ENCODE measurements around the gene TFR2. TPM values are rescaled to one million over a fixed set of nuclear protein-coding genes. Genes with fewer than 3 reads are reported as not detected.
A peak's percentile ranks its signal among the peaks of the same experiment; 100 is the strongest.

Gene TFR2
- total RNA-seq, 1 donor: under 0.01 TPM

DNA sequence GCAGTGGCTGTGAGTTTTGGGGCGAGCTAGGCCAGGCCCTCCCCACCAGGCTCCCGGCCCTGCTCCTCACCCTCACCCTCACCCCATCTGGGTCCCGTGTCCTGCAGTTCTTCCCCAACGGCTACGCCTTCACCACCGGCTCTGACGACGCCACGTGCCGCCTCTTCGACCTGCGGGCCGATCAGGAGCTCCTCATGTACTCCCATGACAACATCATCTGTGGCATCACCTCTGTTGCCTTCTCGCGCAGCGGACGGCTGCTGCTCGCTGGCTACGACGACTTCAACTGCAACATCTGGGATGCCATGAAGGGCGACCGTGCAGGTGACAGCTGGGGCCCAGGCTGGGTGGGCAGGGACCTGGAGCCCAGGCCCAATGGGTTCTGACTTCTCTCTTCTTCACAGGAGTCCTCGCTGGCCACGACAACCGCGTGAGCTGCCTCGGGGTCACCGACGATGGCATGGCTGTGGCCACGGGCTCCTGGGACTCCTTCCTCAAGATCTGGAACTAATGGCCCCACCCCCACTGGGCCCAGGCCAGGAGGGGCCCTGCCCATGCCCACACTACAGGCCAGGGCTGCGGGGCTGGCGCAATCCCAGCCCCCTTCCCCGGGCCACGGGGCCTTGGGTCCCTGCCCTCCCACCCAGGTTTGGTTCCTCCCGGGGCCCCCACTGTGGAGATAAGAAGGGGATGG lies 37.1 kb upstream of the TFR2 start:
- TF ChIP-seq, protein P1, sequence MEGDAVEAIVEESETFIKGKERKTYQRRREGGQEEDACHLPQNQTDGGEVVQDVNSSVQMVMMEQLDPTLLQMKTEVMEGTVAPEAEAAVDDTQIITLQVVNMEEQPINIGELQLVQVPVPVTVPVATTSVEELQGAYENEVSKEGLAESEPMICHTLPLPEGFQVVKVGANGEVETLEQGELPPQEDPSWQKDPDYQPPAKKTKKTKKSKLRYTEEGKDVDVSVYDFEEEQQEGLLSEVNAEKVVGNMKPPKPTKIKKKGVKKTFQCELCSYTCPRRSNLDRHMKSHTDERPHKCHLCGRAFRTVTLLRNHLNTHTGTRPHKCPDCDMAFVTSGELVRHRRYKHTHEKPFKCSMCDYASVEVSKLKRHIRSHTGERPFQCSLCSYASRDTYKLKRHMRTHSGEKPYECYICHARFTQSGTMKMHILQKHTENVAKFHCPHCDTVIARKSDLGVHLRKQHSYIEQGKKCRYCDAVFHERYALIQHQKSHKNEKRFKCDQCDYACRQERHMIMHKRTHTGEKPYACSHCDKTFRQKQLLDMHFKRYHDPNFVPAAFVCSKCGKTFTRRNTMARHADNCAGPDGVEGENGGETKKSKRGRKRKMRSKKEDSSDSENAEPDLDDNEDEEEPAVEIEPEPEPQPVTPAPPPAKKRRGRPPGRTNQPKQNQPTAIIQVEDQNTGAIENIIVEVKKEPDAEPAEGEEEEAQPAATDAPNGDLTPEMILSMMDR (IDR thresholded peaks at IDR 0.05; ENCODE audit: extremely low read depth, low read depth, low read length): no peak
- Histone ChIP-seq H3K27ac (ENCODE audit: low read depth, low read length) (no peak overlapping the region), H2AFZ (ENCODE audit: low read length) (no peak overlapping the region), H3K27me3 (ENCODE audit: insufficient read depth, low read length) (no peaks in the 10 kb centered on the region), H3K36me3 (ENCODE audit: insufficient read depth, low read length) (peaks cover 45% of the 10 kb centered on the region), H3K4me1 (ENCODE audit: insufficient read depth, low read length) (peaks cover 3% of the 10 kb centered on the region), H4K20me1 (ENCODE audit: insufficient read depth, low read length) (peaks cover 38% of the 10 kb centered on the region), H3K9me3 (ENCODE audit: low read depth, low read length) (no peaks in the 10 kb centered on the region), H3K4me2 (ENCODE audit: insufficient read depth, low read length) (no peak overlapping the region), H3K4me3 (ENCODE audit: insufficient read depth, low read length) (no peak overlapping the region), H3K79me2 (ENCODE audit: insufficient read depth, low read length) (peaks cover 46% of the 10 kb centered on the region)
- peak; percentile 89 for DNase-seq (ENCODE audit: insufficient read length, low spot score, missing footprints)

DNA sequence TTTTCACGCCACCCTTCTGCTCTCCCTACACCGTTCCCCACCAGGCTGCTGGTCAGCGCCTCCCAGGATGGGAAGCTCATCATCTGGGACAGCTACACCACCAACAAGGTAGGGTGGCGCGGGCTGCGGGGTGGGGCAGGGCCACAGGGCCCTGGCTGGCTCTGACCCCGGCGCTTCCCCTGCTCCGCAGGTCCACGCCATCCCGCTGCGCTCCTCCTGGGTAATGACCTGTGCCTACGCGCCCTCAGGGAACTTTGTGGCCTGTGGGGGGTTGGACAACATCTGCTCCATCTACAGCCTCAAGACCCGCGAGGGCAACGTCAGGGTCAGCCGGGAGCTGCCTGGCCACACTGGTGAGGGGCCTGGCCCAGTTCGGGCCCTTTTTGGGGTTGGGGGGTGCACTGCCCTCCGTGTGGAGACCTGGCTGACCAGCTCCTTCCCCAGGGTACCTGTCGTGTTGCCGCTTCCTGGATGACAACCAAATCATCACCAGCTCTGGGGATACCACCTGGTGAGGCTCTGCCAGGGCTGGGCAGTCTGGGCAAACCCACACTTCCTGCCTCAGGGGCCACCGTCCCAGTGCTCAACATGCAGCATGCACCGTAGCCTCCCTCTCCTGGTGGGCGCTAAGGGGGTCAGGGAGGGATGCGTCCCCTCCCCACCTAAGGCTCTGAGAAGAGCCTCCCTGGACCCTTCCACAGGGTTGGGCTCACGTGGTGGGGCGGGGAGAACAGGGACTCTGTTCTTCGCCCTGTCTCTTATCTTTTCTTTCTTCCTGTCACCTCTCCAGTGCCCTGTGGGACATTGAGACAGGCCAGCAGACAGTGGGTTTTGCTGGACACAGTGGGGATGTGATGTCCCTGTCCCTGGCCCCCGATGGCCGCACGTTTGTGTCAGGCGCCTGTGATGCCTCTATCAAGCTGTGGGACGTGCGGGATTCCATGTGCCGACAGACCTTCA lies 36.2 kb upstream of the TFR2 start:
- Histone ChIP-seq H3K4me3 (ENCODE audit: insufficient read depth, low read length) (no peak overlapping the region), H3K79me2 (ENCODE audit: insufficient read depth, low read length) (peaks cover 46% of the 10 kb centered on the region), H2AFZ (ENCODE audit: low read length) (no peak overlapping the region), H3K4me2 (ENCODE audit: insufficient read depth, low read length) (no peak overlapping the region), H3K4me1 (ENCODE audit: insufficient read depth, low read length) (peaks cover 3% of the 10 kb centered on the region), H3K9me3 (ENCODE audit: low read depth, low read length) (no peaks in the 10 kb centered on the region), H3K27ac (ENCODE audit: low read depth, low read length) (no peak overlapping the region), H3K36me3 (ENCODE audit: insufficient read depth, low read length) (peaks cover 45% of the 10 kb centered on the region), H4K20me1 (ENCODE audit: insufficient read depth, low read length) (peaks cover 38% of the 10 kb centered on the region), H3K27me3 (ENCODE audit: insufficient read depth, low read length) (no peaks in the 10 kb centered on the region)
- DNase-seq (ENCODE audit: insufficient read length, low spot score, missing footprints): peak; percentile 70
- TF ChIP-seq, protein P1 (IDR thresholded peaks at IDR 0.05; ENCODE audit: extremely low read depth, low read depth, low read length): no peak

GRCh38 chr7:100676501-100677306 lies 35.4 kb upstream of the TFR2 start:
- peaks cover 3% of the 10 kb centered on the region for H3K4me1 ChIP-seq (ENCODE audit: insufficient read depth, low read length)
- H3K79me2 ChIP-seq (ENCODE audit: insufficient read depth, low read length): peaks cover 46% of the 10 kb centered on the region
- no peak overlapping the region for H2AFZ ChIP-seq (ENCODE audit: low read length)
- peaks cover 41% of the 10 kb centered on the region for H3K36me3 ChIP-seq (ENCODE audit: insufficient read depth, low read length)
- peak; percentile 66 for DNase-seq (ENCODE audit: insufficient read length, low spot score, missing footprints)
- H3K9me3 ChIP-seq (ENCODE audit: low read depth, low read length): no peaks in the 10 kb centered on the region
- H3K27me3 ChIP-seq (ENCODE audit: insufficient read depth, low read length): no peaks in the 10 kb centered on the region
- peak overlapping the region; percentile 11 for H3K4me2 ChIP-seq (ENCODE audit: insufficient read depth, low read length)
- peaks cover 31% of the 10 kb centered on the region for H4K20me1 ChIP-seq (ENCODE audit: insufficient read depth, low read length)
- TF ChIP-seq, protein P1 (IDR thresholded peaks at IDR 0.05; ENCODE audit: extremely low read depth, low read depth, low read length): no peak
- peak overlapping the region; percentile 90 for H3K4me3 ChIP-seq (ENCODE audit: insufficient read depth, low read length)
- no peak overlapping the region for H3K27ac ChIP-seq (ENCODE audit: low read depth, low read length)
